Ectodermal cell (in vitro differentiated cells): ENCODE results near the gene CDV3.

Experiments
- H3K27ac ChIP-seq: 2 replicates; pipeline ENCODE4 v1.7.0; 2013; ENCODE audit warnings: mild to moderate bottlenecking, low read depth, low read length; ENCODE audit not compliant: insufficient read depth, poor library complexity, severe bottlenecking
- H3K27me3 ChIP-seq: 2 replicates; pipeline ENCODE4 v1.7.0; 2013; ENCODE audit warnings: mild to moderate bottlenecking, low read length; ENCODE audit not compliant: insufficient read depth, control insufficient read depth, poor library complexity, severe bottlenecking
- H3K36me3 ChIP-seq: one replicate; pipeline ENCODE4 v1.7.0; 2013; ENCODE audit warnings: low read length; ENCODE audit not compliant: control insufficient read depth, insufficient read depth
- H3K4me1 ChIP-seq: one replicate; pipeline ENCODE4 v1.7.0; 2013; ENCODE audit warnings: low read length; ENCODE audit not compliant: control insufficient read depth, insufficient read depth
- H3K4me3 ChIP-seq: 2 replicates; pipeline ENCODE4 v1.7.0; 2013; ENCODE audit warnings: low read depth, low read length, control low read depth; ENCODE audit not compliant: insufficient read depth
- H3K9me3 ChIP-seq: 2 replicates; pipeline ENCODE4 v1.7.0; 2013; ENCODE audit warnings: mild to moderate bottlenecking, low read length, moderate library complexity; ENCODE audit not compliant: control insufficient read depth
- WGBS, 2 experiments: methylation state at CpG; one replicate each; pipeline ENCODE4 v1.1.7; 2013; ENCODE audit warnings: missing lambda C conversion rate in 2 of 2; 5-methylcytosine and 5-hydroxymethylcytosine counted together

The CDV3 gene

GRCh38 chr3:133563816-133564215, 9.7 kb upstream of the CDV3 start:
- Histone ChIP-seq H3K9me3 (no peaks in the 10 kb centered on the region), H3K36me3 (no peaks in the 10 kb centered on the region), H3K4me1 (no peaks in the 10 kb centered on the region), H3K27ac (no peak overlapping the region), H3K27me3 (no peaks in the 10 kb centered on the region), H3K4me3 (no peak overlapping the region)
- WGBS, 2 experiments = 92 to 95% methylated on average over 1 of the region's 1 CpG

- WGBS, 2 experiments = 85 to 88% methylated on average over 8 of the region's 8 CpGs
- Histone ChIP-seq H3K9me3 (no peaks in the 10 kb centered on the region), H3K36me3 (no peaks in the 10 kb centered on the region), H3K4me1 (peaks cover 3% of the 10 kb centered on the region), H3K27ac (no peak overlapping the region), H3K4me3 (no peak overlapping the region), H3K27me3 (no peaks in the 10 kb centered on the region)
Measured at GRCh38 chr3:133568294-133569014, 5.0 kb upstream of the CDV3 start.

- H3K36me3 ChIP-seq = no peaks in the 10 kb centered on the region
- H3K4me3 ChIP-seq = no peak overlapping the region
- H3K27me3 ChIP-seq = no peaks in the 10 kb centered on the region
- peak overlapping the region; percentile 67 for H3K27ac ChIP-seq
- peaks cover 3% of the 10 kb centered on the region for H3K4me1 ChIP-seq
- WGBS, 2 experiments = 88 to 94% methylated on average over 5 of the region's 5 CpGs
- no peaks in the 10 kb centered on the region for H3K9me3 ChIP-seq
Measured at GRCh38 chr3:133570139-133570936, 3.1 kb upstream of the CDV3 start.

- WGBS, 2 experiments = 91 to 96% methylated on average over 1 to 2 of the region's 2 CpGs
- H3K27ac ChIP-seq = no peak overlapping the region
Measured at GRCh38 chr3:133570937-133571320, 2.6 kb upstream of the CDV3 start.

GRCh38 chr3:133572158-133573053, 1.1 kb upstream of the CDV3 start:
- Histone ChIP-seq H3K27ac (peak overlapping the region; percentile 11), H3K36me3 (peaks cover 7% of the 10 kb centered on the region), H3K4me1 (peaks cover 10% of the 10 kb centered on the region), H3K9me3 (no peaks in the 10 kb centered on the region), H3K4me3 (peak overlapping the region; percentile 5), H3K27me3 (no peaks in the 10 kb centered on the region)
- WGBS, 2 experiments = 87 to 90% methylated on average over 19 of the region's 19 CpGs

More at GRCh38 chr3:133570937-133571320, 2.6 kb upstream of the CDV3 start:
- Histone ChIP-seq H3K36me3 (peaks cover 3% of the 10 kb centered on the region), H3K27me3 (no peaks in the 10 kb centered on the region), H3K4me1 (peaks cover 6% of the 10 kb centered on the region), H3K4me3 (no peak overlapping the region), H3K9me3 (no peaks in the 10 kb centered on the region)

GRCh38 chr3:133573054-133573628, 345 bp upstream of the CDV3 start:
- Histone ChIP-seq H3K4me1 (peaks cover 10% of the 10 kb centered on the region), H3K4me3 (peak overlapping the region; percentile 83)
- WGBS, 2 experiments = 0% methylated on average over 33 of the region's 33 CpGs

GRCh38 chr3:133574260-133574881, 885 bp downstream of the CDV3 start:
- Histone ChIP-seq H3K4me3 (peak overlapping the region; percentile 83), H3K27me3 (no peaks in the 10 kb centered on the region), H3K9me3 (no peaks in the 10 kb centered on the region), H3K36me3 (peaks cover 18% of the 10 kb centered on the region), H3K4me1 (peaks cover 10% of the 10 kb centered on the region), H3K27ac (peak overlapping the region; percentile 11)
- WGBS, 2 experiments = 0% methylated on average over 54 of the region's 54 CpGs

More at GRCh38 chr3:133573054-133573628, 345 bp upstream of the CDV3 start:
- no peaks in the 10 kb centered on the region for H3K27me3 ChIP-seq
- H3K9me3 ChIP-seq = no peaks in the 10 kb centered on the region
- peaks cover 12% of the 10 kb centered on the region for H3K36me3 ChIP-seq
- peak overlapping the region; percentile 94 for H3K27ac ChIP-seq

GRCh38 chr3:133575086-133575485, 1.6 kb downstream of the CDV3 start:
- Histone ChIP-seq H3K4me1 (peaks cover 10% of the 10 kb centered on the region), H3K4me3 (peak overlapping the region; percentile 83), H3K36me3 (peaks cover 18% of the 10 kb centered on the region), H3K9me3 (no peaks in the 10 kb centered on the region), H3K27me3 (no peaks in the 10 kb centered on the region), H3K27ac (no peak overlapping the region)
- 41 to 60% methylated on average over 3 to 4 of the region's 4 CpGs for WGBS, 2 experiments

GRCh38 chr3:133576169-133576568, 2.7 kb downstream of the CDV3 start:
- Histone ChIP-seq H3K4me3 (peak overlapping the region; percentile 83), H3K4me1 (peaks cover 7% of the 10 kb centered on the region), H3K9me3 (no peaks in the 10 kb centered on the region), H3K27ac (no peak overlapping the region), H3K27me3 (no peaks in the 10 kb centered on the region), H3K36me3 (peaks cover 18% of the 10 kb centered on the region)
- 72 to 83% methylated on average over 3 of the region's 3 CpGs for WGBS, 2 experiments
